ENCODE measurements around the gene EXOC6B.

The EXOC6B gene

DNA sequence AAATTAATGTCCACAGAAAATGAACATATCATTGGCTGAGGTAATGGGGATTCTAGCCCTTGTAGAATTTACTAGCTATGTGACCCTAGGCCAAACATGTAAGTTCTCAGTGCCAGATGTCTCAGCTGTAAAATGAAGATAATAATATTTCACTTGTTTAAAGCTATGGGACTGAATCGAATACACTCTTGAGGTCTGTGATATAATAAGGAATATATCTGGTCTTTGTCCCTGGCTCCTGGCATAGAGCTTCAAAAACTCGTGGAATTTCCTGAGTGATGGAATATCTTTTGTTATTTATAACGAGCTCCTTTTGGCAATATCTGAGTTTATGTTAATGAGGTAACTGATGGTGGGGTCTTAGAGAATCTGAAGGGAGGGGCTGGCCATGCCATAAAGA lies 476.8 kb downstream of the EXOC6B start:
- Histone ChIP-seq H2BK5ac (ENCODE audit: low read depth, low read length, poor library complexity) (no peak overlapping the region), H3K4me3 (ENCODE audit: low read depth, low read length) (no peak overlapping the region), H3K4me2 (ENCODE audit: low read length) (no peak overlapping the region), H3K14ac (ENCODE audit: low read length) (no peak overlapping the region), H2AK5ac (ENCODE audit: low read length) (no peak overlapping the region), H3K27me3 (ENCODE audit: insufficient read depth, low read length) (no peaks in the 10 kb centered on the region), H2BK120ac (ENCODE audit: insufficient read depth, low read length, poor library complexity) (no peak overlapping the region), H3K79me2 (ENCODE audit: control insufficient read depth, insufficient read depth, low read length, poor library complexity) (no peaks in the 10 kb centered on the region), H3K9me3 (ENCODE audit: insufficient read depth, low read depth, low read length) (peaks cover 2% of the 10 kb centered on the region), H2AFZ (ENCODE audit: insufficient read depth, low read length, poor library complexity) (no peak overlapping the region), H3K36me3 (ENCODE audit: control insufficient read depth in 1 of 2, insufficient read depth in 2 of 2, low read length in 2 of 2) (no peaks in the 10 kb centered on the region), H3K4me1 (ENCODE audit: control insufficient read depth in 1 of 2, insufficient read depth in 2 of 2, low read length in 2 of 2) (no peaks in the 10 kb centered on the region), H3K79me1 (ENCODE audit: low read length) (no peaks in the 10 kb centered on the region), H3K4ac (ENCODE audit: low read depth, low read length) (no peak overlapping the region), H2BK12ac (ENCODE audit: low read length) (no peak overlapping the region), H4K8ac (ENCODE audit: low read depth, low read length) (no peak overlapping the region), H3K18ac (ENCODE audit: low read length) (no peak overlapping the region), H4K91ac (ENCODE audit: low read depth, low read length) (no peak overlapping the region), H3K27ac (ENCODE audit: low read depth, low read length) (no peak overlapping the region), H4K12ac (ENCODE audit: low read depth, low read length) (no peak overlapping the region), H3K23ac (ENCODE audit: low read length) (no peak overlapping the region), H3K9ac (ENCODE audit: low read length) (no peak overlapping the region)
- WGBS (ENCODE audit: extremely low coverage, insufficient coverage, insufficient read length), result no CpG with 5 or more reads among the region's 3 CpGs
- DNase-seq, result no peak

GRCh38 chr2:72347081-72347480 lies 478.8 kb downstream of the EXOC6B start:
- no peak overlapping the region for H2BK120ac ChIP-seq (ENCODE audit: insufficient read depth, low read length, poor library complexity)
- H4K8ac ChIP-seq (ENCODE audit: low read depth, low read length), result no peak overlapping the region
- H2BK12ac ChIP-seq (ENCODE audit: low read length), result no peak overlapping the region
- no peaks in the 10 kb centered on the region for H3K27me3 ChIP-seq (ENCODE audit: insufficient read depth, low read length)
- peaks cover 2% of the 10 kb centered on the region for H3K9me3 ChIP-seq (ENCODE audit: insufficient read depth, low read depth, low read length)
- no peak overlapping the region for H3K4me2 ChIP-seq (ENCODE audit: low read length)
- no peaks in the 10 kb centered on the region for H3K4me1 ChIP-seq (ENCODE audit: control insufficient read depth in 1 of 2, insufficient read depth in 2 of 2, low read length in 2 of 2)
- no peak overlapping the region for H2BK5ac ChIP-seq (ENCODE audit: low read depth, low read length, poor library complexity)
- no peaks in the 10 kb centered on the region for H3K79me2 ChIP-seq (ENCODE audit: control insufficient read depth, insufficient read depth, low read length, poor library complexity)
- H3K27ac ChIP-seq (ENCODE audit: low read depth, low read length), result no peak overlapping the region
- no peak overlapping the region for H3K9ac ChIP-seq (ENCODE audit: low read length)
- no peak overlapping the region for H4K91ac ChIP-seq (ENCODE audit: low read depth, low read length)
- H3K23ac ChIP-seq (ENCODE audit: low read length), result no peak overlapping the region
- H3K4me3 ChIP-seq (ENCODE audit: low read depth, low read length), result no peak overlapping the region
- H4K12ac ChIP-seq (ENCODE audit: low read depth, low read length), result no peak overlapping the region
- no CpG with 5 or more reads among the region's 1 CpG for WGBS (ENCODE audit: extremely low coverage, insufficient coverage, insufficient read length)
- H3K18ac ChIP-seq (ENCODE audit: low read length), result no peak overlapping the region
- H2AFZ ChIP-seq (ENCODE audit: insufficient read depth, low read length, poor library complexity), result no peak overlapping the region
- H3K36me3 ChIP-seq (ENCODE audit: control insufficient read depth in 1 of 2, insufficient read depth in 2 of 2, low read length in 2 of 2), result no peaks in the 10 kb centered on the region
- no peak overlapping the region for H3K14ac ChIP-seq (ENCODE audit: low read length)
- H3K4ac ChIP-seq (ENCODE audit: low read depth, low read length), result no peak overlapping the region
- no peak overlapping the region for H2AK5ac ChIP-seq (ENCODE audit: low read length)
- DNase-seq, result no peak
- H3K79me1 ChIP-seq (ENCODE audit: low read length), result no peaks in the 10 kb centered on the region

- Histone ChIP-seq H3K18ac (ENCODE audit: low read length) (no peak overlapping the region), H2BK12ac (ENCODE audit: low read length) (no peak overlapping the region), H2BK120ac (ENCODE audit: insufficient read depth, low read length, poor library complexity) (no peak overlapping the region), H2AFZ (ENCODE audit: insufficient read depth, low read length, poor library complexity) (no peak overlapping the region), H3K4ac (ENCODE audit: low read depth, low read length) (no peak overlapping the region), H4K91ac (ENCODE audit: low read depth, low read length) (no peak overlapping the region), H2AK5ac (ENCODE audit: low read length) (no peak overlapping the region), H3K36me3 (ENCODE audit: control insufficient read depth in 1 of 2, insufficient read depth in 2 of 2, low read length in 2 of 2) (no peaks in the 10 kb centered on the region), H3K14ac (ENCODE audit: low read length) (no peak overlapping the region), H3K4me1 (ENCODE audit: control insufficient read depth in 1 of 2, insufficient read depth in 2 of 2, low read length in 2 of 2) (no peaks in the 10 kb centered on the region), H3K9ac (ENCODE audit: low read length) (no peak overlapping the region), H3K23ac (ENCODE audit: low read length) (no peak overlapping the region), H3K9me3 (ENCODE audit: insufficient read depth, low read depth, low read length) (peaks cover 2% of the 10 kb centered on the region), H4K12ac (ENCODE audit: low read depth, low read length) (no peak overlapping the region), H3K4me2 (ENCODE audit: low read length) (no peak overlapping the region), H4K8ac (ENCODE audit: low read depth, low read length) (no peak overlapping the region), H3K27me3 (ENCODE audit: insufficient read depth, low read length) (no peaks in the 10 kb centered on the region), H3K27ac (ENCODE audit: low read depth, low read length) (no peak overlapping the region), H3K79me2 (ENCODE audit: control insufficient read depth, insufficient read depth, low read length, poor library complexity) (no peaks in the 10 kb centered on the region), H3K79me1 (ENCODE audit: low read length) (no peaks in the 10 kb centered on the region), H3K4me3 (ENCODE audit: low read depth, low read length) (no peak overlapping the region), H2BK5ac (ENCODE audit: low read depth, low read length, poor library complexity) (no peak overlapping the region)
- DNase-seq, result no peak
- WGBS (ENCODE audit: extremely low coverage, insufficient coverage, insufficient read length), result no CpG with 5 or more reads among the region's 1 CpG
Measured at GRCh38 chr2:72341639-72342038, 484.2 kb downstream of the EXOC6B start.

DNA sequence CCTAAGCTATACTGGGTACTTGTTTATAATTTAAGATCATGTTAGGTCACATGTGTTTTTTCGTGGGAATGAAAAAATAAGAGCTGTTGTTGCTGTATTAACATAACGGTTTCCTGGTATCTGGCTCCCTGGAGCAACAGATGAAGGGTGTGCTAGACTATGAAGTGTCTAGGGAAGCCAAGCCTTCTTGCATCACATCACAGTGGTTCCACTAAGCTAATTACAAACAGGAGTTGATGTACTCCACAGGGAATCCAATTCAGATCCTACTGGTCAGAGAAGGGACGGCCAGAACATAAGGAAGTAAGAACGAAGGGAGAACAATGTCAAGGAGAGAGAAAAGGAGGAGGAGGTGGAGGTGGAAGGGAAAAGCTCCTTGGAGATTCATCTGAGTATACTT lies 485.2 kb downstream of the EXOC6B start:
- Histone ChIP-seq H2BK12ac (ENCODE audit: low read length) (no peak overlapping the region), H2BK120ac (ENCODE audit: insufficient read depth, low read length, poor library complexity) (no peak overlapping the region), H3K36me3 (ENCODE audit: control insufficient read depth in 1 of 2, insufficient read depth in 2 of 2, low read length in 2 of 2) (no peaks in the 10 kb centered on the region), H3K14ac (ENCODE audit: low read length) (no peak overlapping the region), H3K23ac (ENCODE audit: low read length) (no peak overlapping the region), H3K79me1 (ENCODE audit: low read length) (no peaks in the 10 kb centered on the region), H2AK5ac (ENCODE audit: low read length) (no peak overlapping the region), H3K9ac (ENCODE audit: low read length) (no peak overlapping the region), H3K4me1 (ENCODE audit: control insufficient read depth in 1 of 2, insufficient read depth in 2 of 2, low read length in 2 of 2) (no peaks in the 10 kb centered on the region), H4K12ac (ENCODE audit: low read depth, low read length) (no peak overlapping the region), H2AFZ (ENCODE audit: insufficient read depth, low read length, poor library complexity) (no peak overlapping the region), H4K8ac (ENCODE audit: low read depth, low read length) (no peak overlapping the region), H3K4me2 (ENCODE audit: low read length) (no peak overlapping the region), H3K27me3 (ENCODE audit: insufficient read depth, low read length) (no peaks in the 10 kb centered on the region), H3K18ac (ENCODE audit: low read length) (no peak overlapping the region), H4K91ac (ENCODE audit: low read depth, low read length) (no peak overlapping the region), H3K4me3 (ENCODE audit: low read depth, low read length) (no peak overlapping the region), H3K27ac (ENCODE audit: low read depth, low read length) (no peak overlapping the region), H2BK5ac (ENCODE audit: low read depth, low read length, poor library complexity) (no peak overlapping the region), H3K9me3 (ENCODE audit: insufficient read depth, low read depth, low read length) (peaks cover 2% of the 10 kb centered on the region), H3K79me2 (ENCODE audit: control insufficient read depth, insufficient read depth, low read length, poor library complexity) (no peaks in the 10 kb centered on the region), H3K4ac (ENCODE audit: low read depth, low read length) (no peak overlapping the region)
- DNase-seq, result no peak
- WGBS (ENCODE audit: extremely low coverage, insufficient coverage, insufficient read length), result no CpG with 5 or more reads among the region's 4 CpGs
